Measurements from ENCODE around the gene PLXNA2. TPM values are rescaled to one million over a fixed set of nuclear protein-coding genes. Genes with fewer than 3 reads are reported as not detected.
A peak's percentile ranks its signal among the peaks of the same experiment; 100 is the strongest.

PLXNA2 gene
- total and polyA plus RNA-seq, 2 experiments from 2014 or later, result 3.7 to 5.4 TPM

GRCh38 chr1:208185801-208186231, 58.4 kb downstream of the PLXNA2 start:
- no peak overlapping the region for H3K4me3 ChIP-seq
- no peak overlapping the region for H2AFZ ChIP-seq
- peaks cover 39% of the 10 kb centered on the region for H3F3A ChIP-seq (ENCODE audit: insufficient read depth)
- no peaks in the 10 kb centered on the region for H3K79me2 ChIP-seq (ENCODE audit: insufficient read depth)
- H3K9ac ChIP-seq, result no peak overlapping the region
- DNase-seq, result peak; percentile 51
- H3K4me1 ChIP-seq (ENCODE audit: insufficient read depth), result peaks cover 55% of the 10 kb centered on the region
- H3K9me2 ChIP-seq (ENCODE audit: insufficient read depth), result no peaks in the 10 kb centered on the region
- in situ Hi-C loops (cut with MboI), result no loop called here
- H3K27me3 ChIP-seq (replicated peaks; ENCODE audit: insufficient read depth), result no peaks in the 10 kb centered on the region
- H4K20me1 ChIP-seq (ENCODE audit: insufficient read depth), result no peaks in the 10 kb centered on the region
- WGBS, 2 experiments (ENCODE audit: low coverage in 1 of 2, low lambda C conversion rate in 2 of 2, missing lambda C conversion rate in 2 of 2), result 73 to 76% methylated on average over 3 of the region's 3 CpGs
- no peaks in the 10 kb centered on the region for H3K9me3 ChIP-seq (ENCODE audit: low read depth)
- H3K4me2 ChIP-seq (ENCODE audit: unreplicated experiment), result peak overlapping the region; percentile 3
- H3K27ac ChIP-seq, result peak overlapping the region; percentile 82
- H3K36me3 ChIP-seq (ENCODE audit: low read depth), result no peaks in the 10 kb centered on the region
- TF ChIP-seq EZH2 (IDR thresholded peaks at IDR 0.05; ENCODE audit: insufficient read depth, poor library complexity, severe bottlenecking) (no peak), EZH2phosphoT487 (IDR thresholded peaks at IDR 0.05; ENCODE audit: insufficient read depth, low read depth) (no peak)

- H4K20me1 ChIP-seq (ENCODE audit: insufficient read depth), result no peaks in the 10 kb centered on the region
- H2AFZ ChIP-seq, result no peak overlapping the region
- H3K4me1 ChIP-seq (ENCODE audit: insufficient read depth), result peaks cover 50% of the 10 kb centered on the region
- TF ChIP-seq EZH2phosphoT487 (IDR thresholded peaks at IDR 0.05; ENCODE audit: insufficient read depth, low read depth) (no peak), EZH2 (IDR thresholded peaks at IDR 0.05; ENCODE audit: insufficient read depth, poor library complexity, severe bottlenecking) (no peak)
- peak overlapping the region; percentile 53 for H3K9ac ChIP-seq
- peak; percentile 69 for DNase-seq
- no peaks in the 10 kb centered on the region for H3K27me3 ChIP-seq (replicated peaks; ENCODE audit: insufficient read depth)
- H3F3A ChIP-seq (ENCODE audit: insufficient read depth), result peaks cover 33% of the 10 kb centered on the region
- WGBS, 2 experiments (ENCODE audit: low coverage in 1 of 2, low lambda C conversion rate in 2 of 2, missing lambda C conversion rate in 2 of 2), result 61% methylated on average over 5 of the region's 5 CpGs
- H3K27ac ChIP-seq, result peak overlapping the region; percentile 82
- H3K9me2 ChIP-seq (ENCODE audit: insufficient read depth), result no peaks in the 10 kb centered on the region
- no peaks in the 10 kb centered on the region for H3K79me2 ChIP-seq (ENCODE audit: insufficient read depth)
- 0 out of 2 replicates have a peak overlapping the region, but pooled peaks have one; percentile 8 for H3K4me3 ChIP-seq
- H3K4me2 ChIP-seq (ENCODE audit: unreplicated experiment), result peak overlapping the region; percentile 83
- in situ Hi-C loops (cut with MboI), result no loop called here
- no peaks in the 10 kb centered on the region for H3K36me3 ChIP-seq (ENCODE audit: low read depth)
- no peaks in the 10 kb centered on the region for H3K9me3 ChIP-seq (ENCODE audit: low read depth)
Measured at GRCh38 chr1:208184966-208185654, 59.1 kb downstream of the PLXNA2 start.

GRCh38 chr1:208183977-208184911, 59.9 kb downstream of the PLXNA2 start:
- 3 to 4% methylated on average over 8 of the region's 8 CpGs for WGBS, 2 experiments (ENCODE audit: low coverage in 1 of 2, low lambda C conversion rate in 2 of 2, missing lambda C conversion rate in 2 of 2)
- H3K36me3 ChIP-seq (ENCODE audit: low read depth), result no peaks in the 10 kb centered on the region
- peak overlapping the region; percentile 83 for H3K4me2 ChIP-seq (ENCODE audit: unreplicated experiment)
- H3K4me3 ChIP-seq, result peak overlapping the region; percentile 55
- TF ChIP-seq EZH2phosphoT487 (IDR thresholded peaks at IDR 0.05; ENCODE audit: insufficient read depth, low read depth) (peak; percentile 80), EZH2 (IDR thresholded peaks at IDR 0.05; ENCODE audit: insufficient read depth, poor library complexity, severe bottlenecking) (no peak)
- H3K9ac ChIP-seq, result peak overlapping the region; percentile 58
- in situ Hi-C loops (cut with MboI), result no loop called here
- H3F3A ChIP-seq (ENCODE audit: insufficient read depth), result peaks cover 25% of the 10 kb centered on the region
- no peaks in the 10 kb centered on the region for H3K9me3 ChIP-seq (ENCODE audit: low read depth)
- H3K27me3 ChIP-seq (replicated peaks; ENCODE audit: insufficient read depth), result no peaks in the 10 kb centered on the region
- peaks cover 41% of the 10 kb centered on the region for H3K4me1 ChIP-seq (ENCODE audit: insufficient read depth)
- peak overlapping the region; percentile 82 for H3K27ac ChIP-seq
- H3K79me2 ChIP-seq (ENCODE audit: insufficient read depth), result no peaks in the 10 kb centered on the region
- H2AFZ ChIP-seq, result peak overlapping the region; percentile 39; the same call in 1 of the 2 replicates
- no peaks in the 10 kb centered on the region for H3K9me2 ChIP-seq (ENCODE audit: insufficient read depth)
- no peaks in the 10 kb centered on the region for H4K20me1 ChIP-seq (ENCODE audit: insufficient read depth)
- DNase-seq, result peak; percentile 97

DNA sequence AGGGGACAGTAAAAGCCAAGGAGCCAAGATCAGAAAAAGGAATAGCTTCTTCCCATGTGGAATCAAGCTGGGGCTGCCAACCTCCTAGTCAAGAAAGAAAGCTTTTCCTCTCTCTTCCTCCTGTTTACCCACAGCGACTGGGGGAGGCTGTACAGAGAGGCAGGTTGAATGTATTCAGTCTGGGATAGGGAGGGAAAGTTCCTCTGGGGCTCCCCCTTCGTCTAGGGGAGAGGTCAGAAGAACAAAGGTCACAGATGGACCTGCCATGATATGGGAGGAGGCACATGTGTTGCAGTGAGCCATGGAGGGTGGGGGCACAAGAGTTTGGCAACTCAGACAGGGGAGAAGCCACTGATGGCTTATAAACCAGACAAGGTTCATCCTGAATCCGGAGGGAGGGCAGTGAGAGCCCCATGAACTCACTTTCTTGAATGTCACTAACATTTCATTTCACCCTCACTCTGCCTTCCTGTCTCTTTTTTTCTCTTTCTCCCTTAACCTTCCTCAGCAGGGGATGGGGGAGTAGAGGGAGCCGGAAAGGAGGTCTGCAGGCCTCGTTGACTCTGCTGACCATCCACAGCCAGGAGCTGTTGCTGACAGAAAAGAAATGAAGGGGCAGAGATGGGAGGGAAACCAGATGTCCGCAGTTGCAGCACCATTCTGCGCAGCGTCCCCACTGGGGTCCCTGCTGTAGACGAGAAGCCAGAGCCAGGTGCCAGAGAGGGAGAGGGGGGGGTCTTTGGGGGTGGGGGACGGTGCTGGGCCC, 61.1 kb downstream of the PLXNA2 start:
- Histone ChIP-seq H3K4me1 (ENCODE audit: insufficient read depth) (peaks cover 34% of the 10 kb centered on the region), H3K79me2 (ENCODE audit: insufficient read depth) (no peaks in the 10 kb centered on the region), H3K4me2 (ENCODE audit: unreplicated experiment) (no peak overlapping the region), H3K27me3 (replicated peaks; ENCODE audit: insufficient read depth) (no peaks in the 10 kb centered on the region), H3K4me3 (no peak overlapping the region), H3K36me3 (ENCODE audit: low read depth) (no peaks in the 10 kb centered on the region), H3F3A (ENCODE audit: insufficient read depth) (peaks cover 20% of the 10 kb centered on the region), H3K9me2 (ENCODE audit: insufficient read depth) (no peaks in the 10 kb centered on the region), H2AFZ (no peak overlapping the region), H3K27ac (no peak overlapping the region), H4K20me1 (ENCODE audit: insufficient read depth) (no peaks in the 10 kb centered on the region), H3K9me3 (ENCODE audit: low read depth) (no peaks in the 10 kb centered on the region), H3K9ac (no peak overlapping the region)
- in situ Hi-C loops (cut with MboI), result no loop called here
- TF ChIP-seq EZH2 (IDR thresholded peaks at IDR 0.05; ENCODE audit: insufficient read depth, poor library complexity, severe bottlenecking), result no peak
- no peak for TF ChIP-seq EZH2phosphoT487 (IDR thresholded peaks at IDR 0.05; ENCODE audit: insufficient read depth, low read depth)
- WGBS, 2 experiments (ENCODE audit: low coverage in 1 of 2, low lambda C conversion rate in 2 of 2, missing lambda C conversion rate in 2 of 2), result 95 to 96% methylated on average over 8 to 10 of the region's 10 CpGs
- DNase-seq, result no peak
